Measurements from ENCODE around the gene KIAA1958.

The KIAA1958 gene

GRCh38 chr9:112493393-112494137, 6.9 kb downstream of the KIAA1958 start:
- no peaks in the 10 kb centered on the region for H3K27me3 ChIP-seq (ENCODE audit: control insufficient read depth in 1 of 2, insufficient read depth in 1 of 2, low read length in 2 of 2)
- H3K18ac ChIP-seq (ENCODE audit: low read depth in 1 of 2, low read length in 2 of 2) = no peak overlapping the region
- H2BK12ac ChIP-seq (ENCODE audit: low read length in 2 of 2) = no peak overlapping the region
- no peak overlapping the region for H4K8ac ChIP-seq (ENCODE audit: low read length)
- no peak overlapping the region for H3K23ac ChIP-seq (ENCODE audit: low read length in 2 of 2)
- H3K79me1 ChIP-seq (replicated peaks; ENCODE audit: low read length, poor library complexity, severe bottlenecking) = peaks cover 21% of the 10 kb centered on the region
- peaks cover 23% of the 10 kb centered on the region for H3K9me3 ChIP-seq (ENCODE audit: control insufficient read depth, low read length)
- no peak overlapping the region for H2AK5ac ChIP-seq (ENCODE audit: low read length, severe bottlenecking)
- no peak overlapping the region for H2BK15ac ChIP-seq (ENCODE audit: low read depth, poor library complexity, severe bottlenecking)
- H3K4me2 ChIP-seq (ENCODE audit: low read length, poor library complexity, severe bottlenecking) = no peak overlapping the region
- H2BK5ac ChIP-seq (ENCODE audit: low read depth, low read length, poor library complexity, severe bottlenecking) = no peak overlapping the region
- H2AFZ ChIP-seq (ENCODE audit: low read depth, low read length) = no peak overlapping the region
- H2BK120ac ChIP-seq (ENCODE audit: low read depth, low read length) = no peak overlapping the region
- no peak overlapping the region for H4K91ac ChIP-seq (ENCODE audit: low read length)
- no peak for DNase-seq
- H3K4ac ChIP-seq (ENCODE audit: low read depth in 1 of 2, low read length in 2 of 2) = no peak overlapping the region
- peaks cover 0 to 5% of the 10 kb centered on the region in 2 experiments for H3K36me3 ChIP-seq (ENCODE audit: control insufficient read depth in 1 of 2, insufficient read depth in 2 of 2, low read depth in 1 of 2, low read length in 2 of 2)
- no peak overlapping the region for H3K4me3 ChIP-seq (ENCODE audit: insufficient read depth in 1 of 2, low read depth in 1 of 2, low read length in 2 of 2)
- H3K9ac ChIP-seq (ENCODE audit: low read length) = no peak overlapping the region
- peak overlapping the region; percentile 49 for H3K27ac ChIP-seq (ENCODE audit: low read length, poor library complexity, severe bottlenecking)
- WGBS = 100% methylated on average over 1 of the region's 1 CpG
- H3K14ac ChIP-seq (ENCODE audit: low read length in 2 of 2) = no peak overlapping the region
- no peaks in the 10 kb centered on the region for H3K4me1 ChIP-seq (ENCODE audit: control insufficient read depth, insufficient read depth, low read depth, low read length)

- H3K4me1 ChIP-seq (ENCODE audit: control insufficient read depth, insufficient read depth, low read depth, low read length) = no peaks in the 10 kb centered on the region
- H2BK12ac ChIP-seq (ENCODE audit: low read length in 2 of 2) = no peak overlapping the region
- H3K79me1 ChIP-seq (replicated peaks; ENCODE audit: low read length, poor library complexity, severe bottlenecking) = peaks cover 21% of the 10 kb centered on the region
- no peak overlapping the region for H3K14ac ChIP-seq (ENCODE audit: low read length in 2 of 2)
- H3K9ac ChIP-seq (ENCODE audit: low read length) = no peak overlapping the region
- H3K4ac ChIP-seq (ENCODE audit: low read depth in 1 of 2, low read length in 2 of 2) = no peak overlapping the region
- no peak overlapping the region for H3K27ac ChIP-seq (ENCODE audit: low read length, poor library complexity, severe bottlenecking)
- H3K4me2 ChIP-seq (ENCODE audit: low read length, poor library complexity, severe bottlenecking) = no peak overlapping the region
- no peak overlapping the region for H4K91ac ChIP-seq (ENCODE audit: low read length)
- H2BK15ac ChIP-seq (ENCODE audit: low read depth, poor library complexity, severe bottlenecking) = no peak overlapping the region
- H3K23ac ChIP-seq (ENCODE audit: low read length in 2 of 2) = no peak overlapping the region
- H3K36me3 ChIP-seq (ENCODE audit: control insufficient read depth in 1 of 2, insufficient read depth in 2 of 2, low read depth in 1 of 2, low read length in 2 of 2) = peaks cover 0 to 5% of the 10 kb centered on the region in 2 experiments
- DNase-seq = no peak
- 90% methylated on average over 1 of the region's 1 CpG for WGBS
- no peak overlapping the region for H4K8ac ChIP-seq (ENCODE audit: low read length)
- H2BK120ac ChIP-seq (ENCODE audit: low read depth, low read length) = no peak overlapping the region
- H2AK5ac ChIP-seq (ENCODE audit: low read length, severe bottlenecking) = no peak overlapping the region
- no peaks in the 10 kb centered on the region for H3K27me3 ChIP-seq (ENCODE audit: control insufficient read depth in 1 of 2, insufficient read depth in 1 of 2, low read length in 2 of 2)
- H2AFZ ChIP-seq (ENCODE audit: low read depth, low read length) = no peak overlapping the region
- no peak overlapping the region for H3K4me3 ChIP-seq (ENCODE audit: insufficient read depth in 1 of 2, low read depth in 1 of 2, low read length in 2 of 2)
- no peak overlapping the region for H3K18ac ChIP-seq (ENCODE audit: low read depth in 1 of 2, low read length in 2 of 2)
- H3K9me3 ChIP-seq (ENCODE audit: control insufficient read depth, low read length) = peaks cover 23% of the 10 kb centered on the region
- H2BK5ac ChIP-seq (ENCODE audit: low read depth, low read length, poor library complexity, severe bottlenecking) = no peak overlapping the region
Observed at GRCh38 chr9:112494153-112494552, 7.5 kb downstream of the KIAA1958 start.

- Histone ChIP-seq H3K4me2 (ENCODE audit: low read length, poor library complexity, severe bottlenecking) (no peak overlapping the region), H3K14ac (ENCODE audit: low read length in 2 of 2) (no peak overlapping the region), H2BK15ac (ENCODE audit: low read depth, poor library complexity, severe bottlenecking) (no peak overlapping the region), H3K27ac (ENCODE audit: low read length, poor library complexity, severe bottlenecking) (no peak overlapping the region), H3K23ac (ENCODE audit: low read length in 2 of 2) (no peak overlapping the region), H3K9me3 (ENCODE audit: control insufficient read depth, low read length) (peaks cover 23% of the 10 kb centered on the region), H2BK12ac (ENCODE audit: low read length in 2 of 2) (peak overlapping the region in 1 of 2 experiments; percentile 19), H3K9ac (ENCODE audit: low read length) (no peak overlapping the region), H4K91ac (ENCODE audit: low read length) (no peak overlapping the region), H3K4me3 (ENCODE audit: insufficient read depth in 1 of 2, low read depth in 1 of 2, low read length in 2 of 2) (no peak overlapping the region), H3K4me1 (ENCODE audit: control insufficient read depth, insufficient read depth, low read depth, low read length) (no peaks in the 10 kb centered on the region), H2BK5ac (ENCODE audit: low read depth, low read length, poor library complexity, severe bottlenecking) (no peak overlapping the region), H2BK120ac (ENCODE audit: low read depth, low read length) (no peak overlapping the region), H2AK5ac (ENCODE audit: low read length, severe bottlenecking) (no peak overlapping the region), H3K4ac (ENCODE audit: low read depth in 1 of 2, low read length in 2 of 2) (no peak overlapping the region), H2AFZ (ENCODE audit: low read depth, low read length) (no peak overlapping the region), H3K79me1 (replicated peaks; ENCODE audit: low read length, poor library complexity, severe bottlenecking) (peaks cover 21% of the 10 kb centered on the region), H3K18ac (ENCODE audit: low read depth in 1 of 2, low read length in 2 of 2) (no peak overlapping the region), H3K36me3 (ENCODE audit: control insufficient read depth in 1 of 2, insufficient read depth in 2 of 2, low read depth in 1 of 2, low read length in 2 of 2) (peaks cover 0 to 5% of the 10 kb centered on the region in 2 experiments), H4K8ac (ENCODE audit: low read length) (peak overlapping the region; percentile 28), H3K27me3 (ENCODE audit: control insufficient read depth in 1 of 2, insufficient read depth in 1 of 2, low read length in 2 of 2) (no peaks in the 10 kb centered on the region)
- WGBS = 88% methylated on average over 4 of the region's 4 CpGs
- no peak for DNase-seq
Observed at GRCh38 chr9:112495614-112496013, 9.0 kb downstream of the KIAA1958 start.

GRCh38 chr9:112496074-112496722, 9.6 kb downstream of the KIAA1958 start:
- Histone ChIP-seq H2BK12ac (ENCODE audit: low read length in 2 of 2) (no peak overlapping the region), H4K8ac (ENCODE audit: low read length) (no peak overlapping the region), H3K27ac (ENCODE audit: low read length, poor library complexity, severe bottlenecking) (no peak overlapping the region), H3K4me3 (ENCODE audit: insufficient read depth in 1 of 2, low read depth in 1 of 2, low read length in 2 of 2) (no peak overlapping the region), H2AK5ac (ENCODE audit: low read length, severe bottlenecking) (no peak overlapping the region), H3K4ac (ENCODE audit: low read depth in 1 of 2, low read length in 2 of 2) (no peak overlapping the region), H3K18ac (ENCODE audit: low read depth in 1 of 2, low read length in 2 of 2) (no peak overlapping the region), H3K36me3 (ENCODE audit: control insufficient read depth in 1 of 2, insufficient read depth in 2 of 2, low read depth in 1 of 2, low read length in 2 of 2) (peaks cover 0 to 5% of the 10 kb centered on the region in 2 experiments), H2BK120ac (ENCODE audit: low read depth, low read length) (no peak overlapping the region), H3K4me2 (ENCODE audit: low read length, poor library complexity, severe bottlenecking) (no peak overlapping the region), H3K9me3 (ENCODE audit: control insufficient read depth, low read length) (peaks cover 23% of the 10 kb centered on the region), H2BK15ac (ENCODE audit: low read depth, poor library complexity, severe bottlenecking) (no peak overlapping the region), H2BK5ac (ENCODE audit: low read depth, low read length, poor library complexity, severe bottlenecking) (no peak overlapping the region), H3K4me1 (ENCODE audit: control insufficient read depth, insufficient read depth, low read depth, low read length) (no peaks in the 10 kb centered on the region), H3K23ac (ENCODE audit: low read length in 2 of 2) (no peak overlapping the region), H2AFZ (ENCODE audit: low read depth, low read length) (no peak overlapping the region), H3K14ac (ENCODE audit: low read length in 2 of 2) (no peak overlapping the region), H4K91ac (ENCODE audit: low read length) (no peak overlapping the region), H3K9ac (ENCODE audit: low read length) (no peak overlapping the region), H3K27me3 (ENCODE audit: control insufficient read depth in 1 of 2, insufficient read depth in 1 of 2, low read length in 2 of 2) (no peaks in the 10 kb centered on the region), H3K79me1 (replicated peaks; ENCODE audit: low read length, poor library complexity, severe bottlenecking) (peaks cover 23% of the 10 kb centered on the region)
- 85% methylated on average over 3 of the region's 3 CpGs for WGBS
- DNase-seq = peak; percentile 66

All from mesenchymal stem cell (in vitro differentiated cells and primary cell).